Spleen (tissue), 11 donors: ENCODE measurements around the gene THOC6. TPM values are rescaled to one million over a fixed set of nuclear protein-coding genes. Genes with fewer than 3 reads are reported as not detected.
A peak's percentile ranks its signal among the peaks of the same experiment; 100 is the strongest.

ENCODE experiments used
- DNase-seq: peaks from one replicate; pipeline ENCODE4 v3.0.0-alpha.2; 2020
- H3K27ac ChIP-seq, 8 donors: fragments of 200-600 bp; sonication (generic) in 7 of 8; 1 replicate in 4 of 8; 2 replicates in 4 of 8; pipeline versions ENCODE4 v1.5.0 to v1.8.0; 2016 to 2021; ENCODE audit warnings: inconsistent platforms in 4 of 8, mild to moderate bottlenecking in 4 of 8, moderate library complexity in 1 of 8
- H3K27me3 ChIP-seq, 7 donors: fragments of 200-600 bp; sonication (generic) in 6 of 7; replicated peaks in 1 of 7; 1 replicate in 4 of 7; 2 replicates in 3 of 7; pipeline versions ENCODE4 v1.5.0 to v1.8.0; 2016 to 2021; ENCODE audit warnings: inconsistent platforms in 3 of 7, mild to moderate bottlenecking in 1 of 7
- H3K36me3 ChIP-seq, 6 donors: fragments of 200-600 bp; sonication (generic) in 5 of 6; 1 replicate in 4 of 6; 2 replicates in 2 of 6; pipeline versions ENCODE4 v1.5.0 to v1.8.0; 2016 to 2021; ENCODE audit warnings: inconsistent platforms in 2 of 6
- H3K4me1 ChIP-seq, 6 donors: fragments of 200-600 bp; sonication (generic) in 5 of 6; 1 replicate in 3 of 6; 2 replicates in 3 of 6; pipeline versions ENCODE4 v1.5.0 to v1.8.0; 2016 to 2021; ENCODE audit warnings: inconsistent platforms in 3 of 6
- H3K4me3 ChIP-seq, 8 donors: fragments of 200-600 bp; sonication (generic) in 7 of 8; 1 replicate in 4 of 8; 2 replicates in 4 of 8; pipeline versions ENCODE4 v1.5.0 to v1.8.0; 2016 to 2021; ENCODE audit warnings: inconsistent platforms in 4 of 8, mild to moderate bottlenecking in 4 of 8, moderate library complexity in 2 of 8
- H3K9me3 ChIP-seq, 8 donors: fragments of 200-600 bp; sonication (generic) in 7 of 8; 1 replicate in 4 of 8; 2 replicates in 4 of 8; pipeline versions ENCODE4 v1.5.0 to v1.8.0; 2016 to 2021; ENCODE audit warnings: inconsistent platforms in 4 of 8
- CTCF ChIP-seq, 11 experiments: fragments of 200-600 bp in 7 of 11; fragments of 450-650 bp in 4 of 11; sonication (generic) in 4 of 11; IDR thresholded peaks in 8 of 11; conservative IDR thresholded peaks in 3 of 11; 1 replicate in 7 of 11; 2 replicates in 4 of 11; pipeline versions ENCODE4 v1.4.0 to v1.8.0; 2016 to 2021; ENCODE audit warnings: antibody characterized with exemption in 11 of 11, inconsistent platforms in 4 of 11, mild to moderate bottlenecking in 1 of 11
- POLR2A ChIP-seq, 3 donors: fragments of 450-650 bp; IDR thresholded peaks; one replicate each; pipeline ENCODE4 v1.5.1; 2017; ENCODE audit warnings: antibody characterized with exemption in 3 of 3, mild to moderate bottlenecking in 1 of 3
- POLR2AphosphoS5 ChIP-seq, 3 donors: sonication (generic); formaldehyde crosslinking; IDR thresholded peaks; one replicate each; pipeline ENCODE4 v1.5.1; 2017; ENCODE audit warnings: antibody characterized with exemption in 3 of 3
- WGBS, 5 donors: extraction: QIAGEN DNeasy Blood & Tissue Kit in 3 of 5; methylation state at CpG; one replicate each; pipeline versions ENCODE4 v1.1.5 to v1.1.7; 2013 to 2018; 5-methylcytosine and 5-hydroxymethylcytosine counted together
- intact Hi-C: fragments of 100-400 bp; cut with DNase I; formaldehyde crosslinking; loops from one replicate; pipeline ENCODE4 v1.15.0; 2023; ENCODE audit warnings: low total_unique reads
- polyA plus RNA-seq, 3 donors: library from polyadenylated mRNA; stranded (reverse); fragments of 200-250 nt; gene quantifications; one replicate each; pipeline ENCODE4 v1.2.1, GENCODE V29; 2013
- total RNA-seq, 7 donors: library from RNA; depleted of rRNA in 3 of 7; stranded (reverse); fragments of >200 nt in 3 of 7; fragmentation: NEBNext Ultra II Directional in 4 of 7; extraction: Animal tissue kit (Norgen Biotek cat#: 25700) in 4 of 7; gene quantifications; one replicate each; pipeline versions ENCODE4 v1.1.0 to v1.2.1, GENCODE V29; 2016 to 2021
- donor health status: healthy with polysubstance abuse.
- donor health status: DM: no; HTN: no; CAD: no; lungs with moderate emphysema.
- donor health status: DM: no; HTN: no; CAD: no.
- donor health status: Bipolar disorder and iron deficiency.
- donor health status: healthy.
- donor health status: DM: no; HTN: no; CAD: no.
- donor health status: DM: yes; HTN: yes; CAD: no.

THOC6 gene
- total and polyA plus RNA-seq, 10 donors = 19.3 to 57.2 (median 28.2) TPM

- WGBS, 5 donors = 84 to 93% (median 89%) methylated on average over 6 of the region's 6 CpGs
- intact Hi-C loops = no loop called here
- DNase-seq = no peak
Measured at GRCh38 chr16:3062553-3062952, 38.7 kb downstream of the THOC6 start.

GRCh38 chr16:3063625-3064386 is 40.0 kb downstream of the THOC6 start:
- Histone ChIP-seq H3K4me3 (no peak overlapping the region), H3K27ac (peak overlapping the region in 6 of 8 donors; percentile 79 to 87 (median 84)), H3K9me3 (no peaks in the 10 kb centered on the region), H3K27me3 (no peaks in the 10 kb centered on the region), H3K36me3 (peaks cover 0 to 19% (median 0%) of the 10 kb centered on the region in 6 donors), H3K4me1 (peaks cover 12 to 90% (median 45%) of the 10 kb centered on the region in 6 donors)
- intact Hi-C loops = no loop called here
- TF ChIP-seq POLR2A (IDR thresholded peaks at IDR 0.05) (no peak), POLR2AphosphoS5 (IDR thresholded peaks at IDR 0.05) (no peak)
- WGBS, 5 donors = 92 to 97% (median 94%) methylated on average over 8 of the region's 8 CpGs
- no peak for DNase-seq

More at GRCh38 chr16:3062553-3062952, 38.7 kb downstream of the THOC6 start:
- Histone ChIP-seq H3K4me3 (no peak overlapping the region), H3K36me3 (peaks cover 0 to 19% (median 0%) of the 10 kb centered on the region in 6 donors), H3K27me3 (no peaks in the 10 kb centered on the region), H3K27ac (peak overlapping the region in 3 of 8 donors; percentile 37 to 92 (median 51)), H3K9me3 (no peaks in the 10 kb centered on the region), H3K4me1 (peaks cover 13 to 90% (median 49%) of the 10 kb centered on the region in 6 donors)
- TF ChIP-seq CTCF (IDR thresholded peaks at IDR 0.05 in 8 of 11, conservative IDR thresholded peaks at IDR 0.05 in 3 of 11) (no peak), POLR2A (IDR thresholded peaks at IDR 0.05) (no peak), POLR2AphosphoS5 (IDR thresholded peaks at IDR 0.05) (no peak)

GRCh38 chr16:3065069-3065741 is 41.4 kb downstream of the THOC6 start, which contains the start of gene IL32:
TSS of gene IL32 (plus strand) at chr16:3065640. CDS start at chr16:3065812, 172 bp downstream.
- Histone ChIP-seq H3K4me1 (peaks cover 8 to 88% (median 42%) of the 10 kb centered on the region in 6 donors), H3K4me3 (peak within 1 kb of the TSS; percentile 41 to 79 (median 58)), H3K9me3 (no peaks in the 10 kb centered on the region), H3K27me3 (no peaks in the 10 kb centered on the region), H3K27ac (peak within 1 kb of the TSS; percentile 79 to 87 (median 84)), H3K36me3 (peaks cover 0 to 30% (median 2%) of the 10 kb centered on the region in 6 donors)
- no peak for DNase-seq
- TF ChIP-seq POLR2AphosphoS5 (IDR thresholded peaks at IDR 0.05) (peak; percentile 30 to 81 (median 77)), POLR2A (IDR thresholded peaks at IDR 0.05) (no peak)
- 41 to 60% (median 50%) methylated on average over 13 of the region's 13 CpGs for WGBS, 5 donors
- intact Hi-C loops = no loop called here

- DNase-seq = peak; percentile 76
- intact Hi-C loops = no loop called here
- no peak for TF ChIP-seq CTCF (IDR thresholded peaks at IDR 0.05 in 8 of 11, conservative IDR thresholded peaks at IDR 0.05 in 3 of 11)
- TF ChIP-seq POLR2AphosphoS5 (IDR thresholded peaks at IDR 0.05) = no peak
- no peak for TF ChIP-seq POLR2A (IDR thresholded peaks at IDR 0.05)
- peak overlapping the region; percentile 79 to 87 (median 84) for H3K27ac ChIP-seq
- no peaks in the 10 kb centered on the region for H3K9me3 ChIP-seq
- 46 to 74% (median 59%) methylated on average over 25 to 26 of the region's 26 CpGs for WGBS, 5 donors
- H3K4me1 ChIP-seq = peaks cover 6 to 87% (median 38%) of the 10 kb centered on the region in 6 donors
- peak overlapping the region; percentile 41 to 79 (median 58) for H3K4me3 ChIP-seq
- H3K36me3 ChIP-seq = peaks cover 0 to 30% (median 2%) of the 10 kb centered on the region in 6 donors
- no peaks in the 10 kb centered on the region for H3K27me3 ChIP-seq
Measured at GRCh38 chr16:3065742-3066439, 42.1 kb downstream of the THOC6 start.
